ENCODE measurements around the gene MATK.

GRCh38 chr19:3818466-3818865 lies 32.3 kb upstream of the MATK start:
- no peak for TF ChIP-seq EZH2 (IDR thresholded peaks at IDR 0.05; ENCODE audit: insufficient read depth, poor library complexity, severe bottlenecking)
- no peak for TF ChIP-seq EZH2phosphoT487 (IDR thresholded peaks at IDR 0.05; ENCODE audit: insufficient read depth, low read depth)

Data from GM23248 (cell line).